GM12864 (cell line): ENCODE data around the gene HTRA3.

Experiments
- DNase-seq: peaks from one replicate; pipeline ENCODE4 v3.0.0-alpha.2; 2011; ENCODE audit warnings: low read depth
- H3K4me3 ChIP-seq: 2 replicates; pipeline ENCODE4 v1.5.1; 2011; ENCODE audit warnings: mild to moderate bottlenecking, low read depth, low read length, control low read depth
- TF ChIP-seq, protein P1 (sequence below): IDR thresholded peaks from 2 replicates; pipeline ENCODE4 v1.5.1; 2011; ENCODE audit warnings: low read depth, mild to moderate bottlenecking, moderate library complexity, low read length, control low read depth, inconsistent platforms; ENCODE audit errors: missing control alignments

Gene HTRA3

DNA sequence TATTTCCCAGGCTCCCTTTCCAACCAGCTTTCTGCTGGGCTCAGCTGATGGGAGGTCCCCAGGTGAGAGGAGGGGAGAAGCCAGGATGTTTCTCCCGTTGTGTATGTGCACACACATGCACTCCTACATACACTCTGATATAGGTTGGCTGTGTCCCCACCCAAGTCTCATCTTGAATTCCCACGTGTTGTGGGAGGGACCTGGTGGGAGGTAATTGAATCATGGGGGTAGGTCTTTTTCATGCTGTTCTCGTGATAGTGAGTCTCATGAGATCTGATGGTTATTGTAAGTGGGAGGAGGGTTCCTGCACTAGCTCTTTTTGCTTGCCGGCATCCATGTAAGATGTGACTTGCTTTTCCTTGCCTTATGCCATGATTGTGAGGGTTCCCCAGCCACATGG lies 11.7 kb upstream of the HTRA3 start:
- H3K4me3 ChIP-seq: no peak overlapping the region
- TF ChIP-seq, protein P1, sequence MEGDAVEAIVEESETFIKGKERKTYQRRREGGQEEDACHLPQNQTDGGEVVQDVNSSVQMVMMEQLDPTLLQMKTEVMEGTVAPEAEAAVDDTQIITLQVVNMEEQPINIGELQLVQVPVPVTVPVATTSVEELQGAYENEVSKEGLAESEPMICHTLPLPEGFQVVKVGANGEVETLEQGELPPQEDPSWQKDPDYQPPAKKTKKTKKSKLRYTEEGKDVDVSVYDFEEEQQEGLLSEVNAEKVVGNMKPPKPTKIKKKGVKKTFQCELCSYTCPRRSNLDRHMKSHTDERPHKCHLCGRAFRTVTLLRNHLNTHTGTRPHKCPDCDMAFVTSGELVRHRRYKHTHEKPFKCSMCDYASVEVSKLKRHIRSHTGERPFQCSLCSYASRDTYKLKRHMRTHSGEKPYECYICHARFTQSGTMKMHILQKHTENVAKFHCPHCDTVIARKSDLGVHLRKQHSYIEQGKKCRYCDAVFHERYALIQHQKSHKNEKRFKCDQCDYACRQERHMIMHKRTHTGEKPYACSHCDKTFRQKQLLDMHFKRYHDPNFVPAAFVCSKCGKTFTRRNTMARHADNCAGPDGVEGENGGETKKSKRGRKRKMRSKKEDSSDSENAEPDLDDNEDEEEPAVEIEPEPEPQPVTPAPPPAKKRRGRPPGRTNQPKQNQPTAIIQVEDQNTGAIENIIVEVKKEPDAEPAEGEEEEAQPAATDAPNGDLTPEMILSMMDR: no peak
- no peak for DNase-seq

DNA sequence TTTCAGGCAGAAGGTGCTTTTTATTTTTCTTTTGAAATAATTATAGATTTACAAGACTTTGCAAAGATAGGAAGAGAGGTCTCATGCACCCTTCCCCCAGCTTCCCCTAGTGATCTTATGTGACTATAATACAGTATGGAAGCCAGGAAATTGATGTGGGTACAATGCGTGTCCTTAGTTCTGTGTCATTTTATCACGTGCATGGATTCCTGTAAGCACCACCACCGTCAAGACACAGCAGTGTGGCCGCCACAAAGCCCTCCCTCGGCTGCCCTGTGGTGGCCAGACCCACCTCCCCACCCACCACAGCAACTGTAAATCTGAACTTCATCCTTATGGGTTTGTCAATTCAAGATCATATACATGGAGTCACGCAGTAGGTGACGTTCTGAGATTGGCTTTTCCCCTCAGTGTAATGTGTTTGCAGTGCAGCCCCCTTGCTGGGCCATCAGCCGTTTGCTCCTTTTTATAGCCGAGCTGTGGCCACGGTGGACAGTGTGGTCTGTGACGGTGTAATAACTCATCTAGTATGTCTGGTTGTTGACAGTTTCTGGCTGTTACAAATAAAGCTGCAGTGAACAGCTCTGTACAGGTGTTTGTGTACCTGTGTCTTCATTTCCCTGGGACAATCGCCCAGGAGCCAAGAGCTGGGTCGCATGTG lies 10.9 kb upstream of the HTRA3 start:
- TF ChIP-seq, protein P1: no peak
- H3K4me3 ChIP-seq: no peak overlapping the region
- no peak for DNase-seq

DNA sequence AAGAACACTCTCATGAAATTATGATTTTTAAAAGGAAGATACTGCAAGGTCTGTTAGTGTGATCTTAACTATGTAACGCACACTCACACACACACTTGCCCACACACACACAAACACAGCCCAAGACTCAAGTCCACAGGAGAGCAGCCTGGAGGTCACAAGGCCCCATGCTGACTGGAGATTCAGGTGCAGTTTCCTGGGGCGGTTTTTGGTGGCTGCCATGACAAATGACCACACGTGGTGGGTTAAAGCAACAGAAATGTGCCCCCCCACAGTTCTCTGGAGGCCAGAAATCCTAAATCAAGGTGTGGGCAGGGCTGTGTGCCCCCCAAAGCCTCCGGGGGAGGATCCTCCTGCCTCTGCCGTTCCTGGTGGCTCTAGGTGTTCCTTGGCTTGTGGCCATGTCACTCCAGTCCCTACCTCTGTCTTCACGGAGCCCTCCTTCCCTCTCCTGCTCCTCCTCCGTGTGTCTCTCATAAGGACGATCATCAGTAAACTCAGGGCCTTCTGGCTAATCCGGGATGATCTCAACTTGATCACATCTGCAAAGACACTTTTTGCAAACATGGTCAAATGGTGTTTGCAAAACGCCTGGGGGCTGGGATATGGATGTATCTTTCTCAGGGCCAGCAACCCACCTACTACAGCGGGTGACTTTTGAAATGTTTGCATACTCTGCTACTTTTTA lies 9.7 kb upstream of the HTRA3 start:
- H3K4me3 ChIP-seq: no peak overlapping the region
- TF ChIP-seq, protein P1: no peak
- DNase-seq: no peak

DNA sequence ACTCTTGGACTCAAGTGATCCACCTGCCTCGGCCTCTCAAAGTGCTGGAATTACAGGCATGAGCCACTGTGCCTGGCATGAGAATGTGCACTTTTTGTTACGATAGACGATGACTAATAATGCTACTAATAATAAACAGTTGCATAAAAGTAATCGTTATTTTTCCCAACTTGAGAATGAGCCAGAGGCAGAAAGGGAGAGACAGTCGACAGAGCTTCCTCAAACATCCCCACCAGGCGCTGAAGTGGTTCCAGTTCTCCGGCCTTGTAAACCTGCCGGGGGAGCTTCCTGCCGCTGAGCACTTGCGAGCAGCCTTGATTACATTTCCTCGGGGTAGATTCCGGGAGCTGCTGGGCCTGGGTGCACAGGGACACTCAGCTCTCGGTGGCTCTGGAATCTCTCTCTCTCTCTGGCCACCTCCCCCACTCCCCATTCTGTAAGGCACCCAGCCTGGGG lies 8.9 kb upstream of the HTRA3 start:
- H3K4me3 ChIP-seq: no peak overlapping the region
- DNase-seq: no peak
- TF ChIP-seq, protein P1: no peak

DNA sequence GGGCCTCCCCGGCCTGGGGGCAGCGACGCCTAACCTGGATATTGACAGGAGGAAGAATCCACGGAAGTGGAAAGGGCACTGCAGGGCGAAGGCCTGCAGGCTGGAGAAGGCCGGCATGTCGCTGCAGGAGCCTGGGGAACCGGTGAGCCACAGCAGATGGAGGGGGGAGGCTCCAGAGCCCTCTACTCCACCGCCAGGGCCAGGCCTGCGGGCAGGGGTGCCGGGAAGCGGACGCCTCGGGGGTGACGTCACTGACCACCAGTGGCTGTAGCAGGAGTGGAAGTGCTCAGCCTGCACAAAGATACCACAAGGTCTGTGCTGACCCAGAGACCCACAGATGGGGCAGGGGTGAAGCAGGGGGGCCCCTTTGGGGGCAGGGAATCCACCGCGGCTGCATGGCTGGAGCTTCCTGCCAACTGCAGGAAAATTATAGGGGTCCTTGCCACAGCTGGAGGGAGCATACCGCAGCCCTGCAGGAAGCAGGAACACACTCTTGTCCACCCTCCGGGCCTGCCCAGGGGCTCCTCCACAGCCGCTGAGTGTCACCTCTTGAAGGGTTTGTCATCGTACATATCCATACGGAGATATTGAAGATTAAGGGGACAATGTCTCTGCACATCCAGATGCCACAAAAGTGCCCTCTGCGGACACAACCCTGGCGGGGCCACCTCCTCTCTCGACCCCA lies 7.6 kb upstream of the HTRA3 start:
- no peak overlapping the region for H3K4me3 ChIP-seq
- no peak for DNase-seq
- TF ChIP-seq, protein P1: no peak

DNA sequence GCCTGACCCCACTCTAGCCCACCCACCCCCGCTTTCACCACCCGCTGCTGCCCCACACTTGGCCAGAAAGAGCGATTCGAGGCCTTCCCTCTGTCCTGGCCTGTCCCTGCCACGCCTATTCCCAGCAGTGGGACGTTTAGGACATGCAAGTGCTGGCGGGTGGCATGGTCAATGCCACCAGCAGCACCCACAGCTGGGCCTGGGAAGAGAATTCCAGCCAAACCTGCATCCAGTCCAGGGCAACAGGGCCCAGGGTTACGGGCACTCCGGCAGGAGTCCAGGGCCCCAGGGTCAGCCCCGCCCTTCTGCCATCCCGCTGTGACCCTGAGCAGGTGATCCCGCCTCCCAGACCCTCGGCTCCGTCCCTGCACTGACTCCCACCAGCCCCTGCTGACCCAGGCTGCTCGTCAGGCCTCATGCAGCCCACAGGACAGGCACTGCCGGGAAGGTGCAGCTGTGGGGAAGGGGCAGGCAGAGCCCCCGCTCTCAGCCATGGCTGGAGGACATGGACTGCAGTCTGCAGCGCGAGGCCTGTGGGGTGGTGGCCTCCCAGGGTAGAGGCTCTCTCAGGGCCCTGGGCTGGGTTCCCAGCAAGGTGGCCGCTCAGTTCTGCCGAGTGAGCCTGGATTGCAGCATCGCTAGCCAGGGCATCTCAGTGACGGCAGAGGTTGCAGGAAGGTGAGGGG lies 6.8 kb upstream of the HTRA3 start:
- TF ChIP-seq, protein P1: no peak
- DNase-seq: no peak
- no peak overlapping the region for H3K4me3 ChIP-seq
